Glutamatergic neuron (in vitro differentiated cells): ENCODE measurements around the gene RAD51AP2. TPM values are rescaled to one million over a fixed set of nuclear protein-coding genes. Genes with fewer than 3 reads are reported as not detected.
A peak's percentile ranks its signal among the peaks of the same experiment; 100 is the strongest.
"Not testable (repeated sequence)": the region's sequence is repeated elsewhere in the genome, so short reads cannot be mapped to it uniquely, and the experiment has no call there.

ENCODE experiments used
- DNase-seq: peaks from one replicate; pipeline ENCODE4 v3.0.0; 2022
- H3K27ac Mint-ChIP-seq: one replicate; pipeline ENCODE4 v1.8.0; 2020; ENCODE audit warnings: mild to moderate bottlenecking, mixed read lengths, inconsistent platforms; ENCODE audit not compliant: unreplicated experiment
- H3K27me3 Mint-ChIP-seq: one replicate; pipeline ENCODE4 v1.8.0; 2020; ENCODE audit warnings: mild to moderate bottlenecking, moderate library complexity, mixed read lengths, inconsistent platforms; ENCODE audit not compliant: unreplicated experiment
- H3K36me3 Mint-ChIP-seq: one replicate; pipeline ENCODE4 v1.8.0; 2020; ENCODE audit warnings: mild to moderate bottlenecking, mixed read lengths, inconsistent platforms; ENCODE audit not compliant: unreplicated experiment
- H3K4me1 Mint-ChIP-seq: one replicate; pipeline ENCODE4 v1.8.0; 2020; ENCODE audit warnings: mild to moderate bottlenecking, low read depth, mixed read lengths, inconsistent platforms; ENCODE audit not compliant: unreplicated experiment
- H3K4me3 Mint-ChIP-seq: one replicate; pipeline ENCODE4 v1.8.0; 2020; ENCODE audit warnings: mild to moderate bottlenecking, mixed read lengths, inconsistent platforms; ENCODE audit not compliant: unreplicated experiment
- H3K9me3 Mint-ChIP-seq: one replicate; pipeline ENCODE4 v1.8.0; 2020; ENCODE audit warnings: mild to moderate bottlenecking, moderate library complexity, mixed read lengths, inconsistent platforms; ENCODE audit not compliant: unreplicated experiment
- long read RNA-seq: library from polyadenylated mRNA; unstranded; transcript quantifications from one replicate; pipeline ENCODE4 v2.0.0, GENCODE V29; 2020; ENCODE audit not compliant: unreplicated experiment
- total RNA-seq: library from RNA; stranded (reverse); fragmentation: NEBNext Ultra II Directional; extraction: Animal tissue kit (Norgen Biotek cat#: 25700); gene quantifications from one replicate; pipeline ENCODE4 v1.2.1, GENCODE V29; 2021; ENCODE audit not compliant: unreplicated experiment
- TF ChIP-seq, protein P1 (sequence below): fragments of 200-600 bp; sonication (generic); IDR thresholded peaks from one replicate; pipeline ENCODE4 v1.5.0; 2021; ENCODE audit not compliant: partially characterized antibody, unreplicated experiment

Gene RAD51AP2
- not detected for total RNA-seq
- long read RNA-seq: 0 reads

DNA sequence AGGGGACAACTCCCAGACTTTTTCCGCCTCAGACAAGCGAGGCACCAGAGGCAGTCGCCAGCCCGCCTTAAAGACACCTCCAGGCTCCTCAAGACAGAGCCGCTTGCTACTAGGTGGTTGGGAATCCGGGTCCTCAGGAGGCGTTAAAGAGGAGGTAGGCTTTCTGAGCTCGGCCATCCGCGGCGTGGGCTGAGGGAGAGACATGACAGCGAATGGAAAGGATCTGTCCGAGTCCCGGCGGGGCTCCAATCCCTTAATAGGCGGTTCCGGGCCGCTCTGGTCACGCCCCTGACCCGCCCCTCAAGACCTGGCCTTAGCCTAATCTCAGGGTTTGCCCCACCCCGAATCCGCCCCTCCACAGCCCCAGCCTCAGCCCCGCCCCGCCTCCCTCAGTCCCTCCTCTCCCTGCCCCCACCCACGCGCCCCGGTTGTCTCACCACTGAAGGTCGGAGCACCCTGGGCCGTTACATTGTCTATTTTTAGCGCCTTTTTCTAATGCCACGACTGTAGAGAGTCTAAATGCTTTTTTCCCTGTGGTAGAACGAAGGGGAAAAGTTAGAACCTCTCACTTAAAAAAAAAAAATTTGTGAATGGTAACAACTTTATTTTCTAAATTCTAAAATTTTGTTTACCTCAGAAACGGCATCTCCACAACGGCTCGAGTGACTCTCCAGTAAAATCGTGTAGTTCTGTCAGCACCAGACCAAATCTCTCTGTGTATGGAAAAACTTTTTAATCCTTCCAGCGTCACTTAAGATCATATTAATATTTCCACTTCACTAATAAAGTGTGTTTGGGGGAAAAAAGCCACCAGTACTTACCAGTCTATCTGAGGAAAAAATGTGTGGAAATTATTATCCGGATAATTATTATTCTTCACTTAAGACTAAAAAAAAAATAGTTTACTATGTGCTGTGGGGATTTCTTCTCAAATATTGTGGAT is at the start of gene RAD51AP2:
Gene RAD51AP2 (minus strand): TSS at position 229 of the 943 bp plus-strand sequence. CDS start 25 bp downstream, at position 204.
- peak; percentile 88 for DNase-seq
- H3K36me3 Mint-ChIP-seq: no peaks in the 10 kb centered on the region

DNA sequence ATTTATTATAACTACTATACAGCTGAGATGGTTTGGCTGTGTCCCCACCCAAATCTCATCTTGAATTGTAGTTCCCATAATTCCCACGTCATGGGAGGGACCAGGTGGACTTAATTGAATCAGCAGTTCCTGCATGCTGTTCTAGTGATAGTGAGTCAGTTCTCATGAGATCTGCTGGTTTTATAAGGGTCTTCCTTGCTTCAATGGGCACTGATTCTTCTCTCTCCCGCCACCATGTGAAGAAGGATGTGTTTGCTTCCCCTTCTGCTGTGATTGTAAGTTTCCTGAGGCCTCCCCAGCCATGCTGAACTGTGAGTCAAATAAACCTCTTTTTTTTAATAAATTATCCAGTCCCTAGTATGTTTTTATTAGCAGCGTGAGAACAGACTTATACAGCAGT is 47.5 kb upstream of the RAD51AP2 start:
- not testable (repeated sequence) for DNase-seq, H3K9me3 Mint-ChIP-seq, H3K36me3 Mint-ChIP-seq, H3K4me3 Mint-ChIP-seq, H3K27me3 Mint-ChIP-seq, H3K27ac Mint-ChIP-seq
- peaks cover 12% of the 10 kb centered on the region for H3K4me1 Mint-ChIP-seq

More for the DNA sequence above, at the start of gene RAD51AP2:
- peak within 1 kb of the TSS; percentile 84 for H3K27ac Mint-ChIP-seq
- peak within 1 kb of the TSS; percentile 86 for H3K4me3 Mint-ChIP-seq
- H3K9me3 Mint-ChIP-seq: peaks cover 10% of the 10 kb centered on the region
- peaks cover 4% of the 10 kb centered on the region for H3K4me1 Mint-ChIP-seq
- TF ChIP-seq, protein P1, sequence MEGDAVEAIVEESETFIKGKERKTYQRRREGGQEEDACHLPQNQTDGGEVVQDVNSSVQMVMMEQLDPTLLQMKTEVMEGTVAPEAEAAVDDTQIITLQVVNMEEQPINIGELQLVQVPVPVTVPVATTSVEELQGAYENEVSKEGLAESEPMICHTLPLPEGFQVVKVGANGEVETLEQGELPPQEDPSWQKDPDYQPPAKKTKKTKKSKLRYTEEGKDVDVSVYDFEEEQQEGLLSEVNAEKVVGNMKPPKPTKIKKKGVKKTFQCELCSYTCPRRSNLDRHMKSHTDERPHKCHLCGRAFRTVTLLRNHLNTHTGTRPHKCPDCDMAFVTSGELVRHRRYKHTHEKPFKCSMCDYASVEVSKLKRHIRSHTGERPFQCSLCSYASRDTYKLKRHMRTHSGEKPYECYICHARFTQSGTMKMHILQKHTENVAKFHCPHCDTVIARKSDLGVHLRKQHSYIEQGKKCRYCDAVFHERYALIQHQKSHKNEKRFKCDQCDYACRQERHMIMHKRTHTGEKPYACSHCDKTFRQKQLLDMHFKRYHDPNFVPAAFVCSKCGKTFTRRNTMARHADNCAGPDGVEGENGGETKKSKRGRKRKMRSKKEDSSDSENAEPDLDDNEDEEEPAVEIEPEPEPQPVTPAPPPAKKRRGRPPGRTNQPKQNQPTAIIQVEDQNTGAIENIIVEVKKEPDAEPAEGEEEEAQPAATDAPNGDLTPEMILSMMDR: no peak
- H3K27me3 Mint-ChIP-seq: peaks cover 1% of the 10 kb centered on the region

DNA sequence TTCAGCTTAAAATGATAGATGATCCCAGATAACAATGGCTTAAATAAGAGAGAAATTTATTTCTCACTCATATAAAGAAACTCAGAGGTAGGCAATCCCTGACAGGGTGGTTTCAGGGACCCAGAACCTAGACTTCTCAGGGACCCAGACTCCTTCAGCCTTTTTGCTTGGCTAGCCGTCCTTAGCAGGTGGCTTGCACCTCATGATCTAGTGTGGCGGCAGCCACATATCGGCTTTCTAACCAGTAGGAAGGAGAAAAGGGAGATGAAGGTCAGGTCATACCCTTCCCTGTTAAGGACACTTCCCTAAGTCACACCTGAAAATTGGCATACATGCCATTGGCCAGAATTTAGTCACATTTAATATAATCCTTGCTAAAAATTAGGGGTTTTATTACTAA is 40.6 kb upstream of the RAD51AP2 start:
- no peak overlapping the region for H3K4me3 Mint-ChIP-seq

DNA sequence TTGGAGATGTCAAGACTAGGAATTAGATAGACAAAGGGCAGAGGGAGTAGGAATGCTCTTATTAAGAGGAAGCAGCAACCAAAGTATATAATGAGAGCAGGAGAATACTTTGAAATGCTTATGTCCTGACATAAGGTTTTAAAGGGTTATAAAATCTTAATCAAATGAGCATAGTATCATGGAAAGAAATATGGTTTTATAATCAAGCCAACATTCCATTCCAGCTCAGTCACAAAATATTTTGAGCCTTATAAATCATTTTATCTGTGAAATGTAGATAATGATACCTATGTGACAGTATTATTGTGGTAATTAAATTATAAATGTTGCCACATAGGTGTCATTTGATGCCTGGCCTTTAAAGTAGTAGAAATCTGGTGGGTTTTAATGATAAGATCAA is 39.8 kb upstream of the RAD51AP2 start:
- TF ChIP-seq, protein P1: no peak
- DNase-seq: no peak
- H3K4me3 Mint-ChIP-seq: no peak overlapping the region
- no peaks in the 10 kb centered on the region for H3K9me3 Mint-ChIP-seq
- H3K36me3 Mint-ChIP-seq: no peaks in the 10 kb centered on the region
- H3K27ac Mint-ChIP-seq: no peak overlapping the region
- peaks cover 9% of the 10 kb centered on the region for H3K4me1 Mint-ChIP-seq
- peaks cover 1% of the 10 kb centered on the region for H3K27me3 Mint-ChIP-seq

More for the DNA sequence above, 40.6 kb upstream of the RAD51AP2 start:
- Mint-ChIP-seq H3K27ac (no peak overlapping the region), H3K27me3 (peaks cover 1% of the 10 kb centered on the region), H3K4me1 (peaks cover 12% of the 10 kb centered on the region), H3K36me3 (no peaks in the 10 kb centered on the region), H3K9me3 (no peaks in the 10 kb centered on the region)
- TF ChIP-seq, protein P1: no peak
- DNase-seq: no peak

DNA sequence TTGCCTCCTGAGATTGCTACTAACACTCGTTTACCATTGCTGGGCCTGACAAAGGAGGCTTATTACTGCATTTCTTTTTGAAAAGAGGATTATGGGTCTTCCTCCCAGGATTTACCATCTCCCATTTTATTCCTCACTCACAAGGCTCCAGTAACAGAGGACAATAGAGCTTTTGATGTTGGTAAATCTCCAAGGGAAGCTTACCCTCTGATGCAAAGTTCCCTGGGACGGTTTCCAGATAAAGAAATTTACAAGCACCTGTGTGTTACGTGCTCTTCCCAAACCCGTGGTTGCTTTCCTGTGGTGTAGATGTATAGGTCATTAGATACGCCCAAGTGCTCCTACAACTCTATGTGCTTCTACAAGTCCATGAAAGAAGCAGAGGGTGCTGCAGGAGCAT is 39.4 kb upstream of the RAD51AP2 start:
- no peak overlapping the region for H3K27ac Mint-ChIP-seq
- H3K27me3 Mint-ChIP-seq: no peaks in the 10 kb centered on the region
- H3K4me1 Mint-ChIP-seq: peaks cover 5% of the 10 kb centered on the region
- DNase-seq: no peak
- TF ChIP-seq, protein P1: no peak
- H3K36me3 Mint-ChIP-seq: no peaks in the 10 kb centered on the region
- no peak overlapping the region for H3K4me3 Mint-ChIP-seq
- H3K9me3 Mint-ChIP-seq: peaks cover 2% of the 10 kb centered on the region
